Gastrocnemius medialis (tissue), 4 donors: ENCODE data around the gene MAPK6.

Source experiments
- POLR2A ChIP-seq, 2 donors: fragments of 450-650 bp; IDR thresholded peaks; one replicate each; pipeline ENCODE4 v1.6.1; 2017; ENCODE audit warnings: antibody characterized with exemption in 2 of 2, mild to moderate bottlenecking in 2 of 2, moderate library complexity in 2 of 2
- TF ChIP-seq, protein P1 (sequence below), 5 experiments: fragments of 450-650 bp in 3 of 5; fragments of 200-600 bp in 2 of 5; sonication (generic) in 2 of 5; IDR thresholded peaks in 4 of 5; conservative IDR thresholded peaks in 1 of 5; 1 replicate in 4 of 5; 2 replicates in 1 of 5; pipeline ENCODE4 v1.5.1; 2016 to 2019; ENCODE audit warnings: antibody characterized with exemption in 5 of 5, mild to moderate bottlenecking in 3 of 5, moderate library complexity in 3 of 5

- TF ChIP-seq, protein P1, sequence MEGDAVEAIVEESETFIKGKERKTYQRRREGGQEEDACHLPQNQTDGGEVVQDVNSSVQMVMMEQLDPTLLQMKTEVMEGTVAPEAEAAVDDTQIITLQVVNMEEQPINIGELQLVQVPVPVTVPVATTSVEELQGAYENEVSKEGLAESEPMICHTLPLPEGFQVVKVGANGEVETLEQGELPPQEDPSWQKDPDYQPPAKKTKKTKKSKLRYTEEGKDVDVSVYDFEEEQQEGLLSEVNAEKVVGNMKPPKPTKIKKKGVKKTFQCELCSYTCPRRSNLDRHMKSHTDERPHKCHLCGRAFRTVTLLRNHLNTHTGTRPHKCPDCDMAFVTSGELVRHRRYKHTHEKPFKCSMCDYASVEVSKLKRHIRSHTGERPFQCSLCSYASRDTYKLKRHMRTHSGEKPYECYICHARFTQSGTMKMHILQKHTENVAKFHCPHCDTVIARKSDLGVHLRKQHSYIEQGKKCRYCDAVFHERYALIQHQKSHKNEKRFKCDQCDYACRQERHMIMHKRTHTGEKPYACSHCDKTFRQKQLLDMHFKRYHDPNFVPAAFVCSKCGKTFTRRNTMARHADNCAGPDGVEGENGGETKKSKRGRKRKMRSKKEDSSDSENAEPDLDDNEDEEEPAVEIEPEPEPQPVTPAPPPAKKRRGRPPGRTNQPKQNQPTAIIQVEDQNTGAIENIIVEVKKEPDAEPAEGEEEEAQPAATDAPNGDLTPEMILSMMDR (IDR thresholded peaks at IDR 0.05 in 4 of 5, conservative IDR thresholded peaks at IDR 0.05 in 1 of 5), result no peak
- TF ChIP-seq POLR2A (IDR thresholded peaks at IDR 0.05), result no peak
These were observed 4.3 kb downstream of the MAPK6 start for GRCh38 chr15:52023169-52023922.
